Astrocyte of the spinal cord (primary cell): Measurements from ENCODE around the gene LAMA3.

Source experiments
- DNase-seq: peaks from one replicate; pipeline ENCODE4 v3.0.0; 2011; ENCODE audit warnings: low read depth, low spot score
- H3K4me3 ChIP-seq: 2 replicates; pipeline ENCODE4 v1.5.1; 2011; ENCODE audit warnings: low read depth, mild to moderate bottlenecking, low read length, moderate library complexity
- in situ Hi-C: cut with HindIII; loops from 2 replicates; pipeline ENCODE4 v1.10.0; 2017; ENCODE audit warnings: low sequenced_read_pairs
- TF ChIP-seq, protein P1 (sequence below): IDR thresholded peaks from 2 replicates; pipeline ENCODE4 v1.5.1; 2012; ENCODE audit warnings: low read depth, mild to moderate bottlenecking, low read length, inconsistent platforms

Gene LAMA3

DNA sequence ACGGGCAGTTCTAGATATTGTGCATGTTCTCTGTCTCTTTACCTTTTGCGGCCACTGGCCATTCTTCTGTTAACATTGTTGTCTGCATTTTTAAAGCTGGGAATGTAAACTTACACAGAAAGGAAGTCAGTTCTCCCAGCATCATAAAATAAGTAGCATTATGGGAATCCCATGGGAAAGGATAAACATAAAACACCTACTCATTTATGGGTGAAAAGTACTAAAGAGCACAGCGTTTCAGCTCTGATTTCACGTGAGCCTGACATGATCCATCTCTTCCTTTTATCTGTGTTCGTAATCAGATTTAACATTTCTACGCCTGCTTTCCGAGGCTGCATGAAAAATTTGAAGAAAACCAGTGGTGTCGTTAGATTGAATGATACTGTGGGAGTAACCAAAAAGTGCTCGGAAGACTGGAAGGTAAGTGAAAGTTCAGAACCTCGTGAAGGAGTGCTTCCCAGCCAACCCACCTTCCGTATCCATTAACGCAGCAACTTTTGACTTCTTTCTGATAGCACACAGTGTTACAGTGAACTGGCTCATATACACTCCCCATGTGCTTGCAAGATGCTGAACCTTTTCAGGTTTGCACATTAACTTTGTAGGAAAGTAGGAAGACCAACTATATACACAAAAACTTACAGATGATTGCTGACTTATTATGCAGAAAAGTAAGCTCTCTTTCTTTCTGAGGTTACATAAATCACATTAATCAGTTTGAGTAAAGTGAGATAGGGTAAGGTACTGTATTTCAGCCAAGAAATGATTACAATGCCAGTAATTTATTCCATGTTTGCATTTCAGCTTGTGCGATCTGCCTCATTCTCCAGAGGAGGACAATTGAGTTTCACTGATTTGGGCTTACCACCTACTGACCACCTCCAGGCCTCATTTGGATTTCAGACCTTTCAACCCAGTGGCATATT lies 238.8 kb downstream of the LAMA3 start:
- in situ Hi-C loops: no loop called here
- TF ChIP-seq, protein P1, sequence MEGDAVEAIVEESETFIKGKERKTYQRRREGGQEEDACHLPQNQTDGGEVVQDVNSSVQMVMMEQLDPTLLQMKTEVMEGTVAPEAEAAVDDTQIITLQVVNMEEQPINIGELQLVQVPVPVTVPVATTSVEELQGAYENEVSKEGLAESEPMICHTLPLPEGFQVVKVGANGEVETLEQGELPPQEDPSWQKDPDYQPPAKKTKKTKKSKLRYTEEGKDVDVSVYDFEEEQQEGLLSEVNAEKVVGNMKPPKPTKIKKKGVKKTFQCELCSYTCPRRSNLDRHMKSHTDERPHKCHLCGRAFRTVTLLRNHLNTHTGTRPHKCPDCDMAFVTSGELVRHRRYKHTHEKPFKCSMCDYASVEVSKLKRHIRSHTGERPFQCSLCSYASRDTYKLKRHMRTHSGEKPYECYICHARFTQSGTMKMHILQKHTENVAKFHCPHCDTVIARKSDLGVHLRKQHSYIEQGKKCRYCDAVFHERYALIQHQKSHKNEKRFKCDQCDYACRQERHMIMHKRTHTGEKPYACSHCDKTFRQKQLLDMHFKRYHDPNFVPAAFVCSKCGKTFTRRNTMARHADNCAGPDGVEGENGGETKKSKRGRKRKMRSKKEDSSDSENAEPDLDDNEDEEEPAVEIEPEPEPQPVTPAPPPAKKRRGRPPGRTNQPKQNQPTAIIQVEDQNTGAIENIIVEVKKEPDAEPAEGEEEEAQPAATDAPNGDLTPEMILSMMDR: no peak
- DNase-seq: no peak
- H3K4me3 ChIP-seq: no peak overlapping the region

DNA sequence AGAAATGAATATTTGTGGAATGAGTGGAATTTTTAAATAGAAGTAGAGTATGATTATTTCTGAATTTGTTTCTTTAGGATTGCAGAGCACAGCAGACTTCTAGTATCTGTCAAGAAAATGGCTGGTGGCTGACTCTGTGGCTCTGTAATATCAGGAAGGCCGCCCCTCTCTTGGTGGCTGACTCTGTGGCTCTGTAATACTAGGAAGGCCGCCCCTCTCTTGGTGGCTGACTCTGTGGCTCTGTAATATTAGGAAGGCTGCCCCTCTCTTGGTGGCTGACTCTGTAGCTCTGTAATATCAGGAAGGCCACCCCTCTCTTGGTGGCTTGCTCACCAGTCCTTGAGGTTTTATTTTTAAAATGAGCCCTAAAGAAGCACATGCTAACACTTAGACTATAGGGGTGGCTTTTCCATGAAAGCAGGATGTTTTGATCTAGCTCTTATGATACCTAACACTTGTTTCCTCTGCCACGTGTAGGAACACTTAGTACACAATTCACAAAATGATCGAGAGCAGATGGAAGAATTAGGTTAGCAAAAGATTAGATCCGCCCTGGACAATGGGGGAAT lies 240.2 kb downstream of the LAMA3 start:
- no peak for DNase-seq
- H3K4me3 ChIP-seq: no peak overlapping the region
- in situ Hi-C loops: no loop called here
- TF ChIP-seq, protein P1: no peak

DNA sequence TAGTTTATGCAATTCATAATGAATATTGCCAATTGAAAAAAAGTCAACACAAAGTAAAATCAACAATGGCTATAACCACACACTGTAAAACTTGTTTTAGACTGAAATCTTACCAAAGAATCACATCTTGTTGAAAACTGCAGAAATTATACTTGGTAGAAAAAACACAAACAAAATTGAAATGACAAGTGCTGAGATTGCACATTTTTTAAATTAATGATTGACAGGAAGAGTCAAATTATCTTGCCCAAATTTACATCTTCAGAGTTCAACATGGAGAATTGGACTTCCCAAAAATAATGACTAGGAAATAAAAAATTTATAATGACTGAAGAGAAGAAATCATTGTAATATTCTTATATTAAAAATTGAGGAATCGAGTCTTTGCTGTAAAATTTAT lies 240.7 kb downstream of the LAMA3 start:
- no peak overlapping the region for H3K4me3 ChIP-seq
- in situ Hi-C loops: no loop called here
- TF ChIP-seq, protein P1: no peak
- DNase-seq: no peak

DNA sequence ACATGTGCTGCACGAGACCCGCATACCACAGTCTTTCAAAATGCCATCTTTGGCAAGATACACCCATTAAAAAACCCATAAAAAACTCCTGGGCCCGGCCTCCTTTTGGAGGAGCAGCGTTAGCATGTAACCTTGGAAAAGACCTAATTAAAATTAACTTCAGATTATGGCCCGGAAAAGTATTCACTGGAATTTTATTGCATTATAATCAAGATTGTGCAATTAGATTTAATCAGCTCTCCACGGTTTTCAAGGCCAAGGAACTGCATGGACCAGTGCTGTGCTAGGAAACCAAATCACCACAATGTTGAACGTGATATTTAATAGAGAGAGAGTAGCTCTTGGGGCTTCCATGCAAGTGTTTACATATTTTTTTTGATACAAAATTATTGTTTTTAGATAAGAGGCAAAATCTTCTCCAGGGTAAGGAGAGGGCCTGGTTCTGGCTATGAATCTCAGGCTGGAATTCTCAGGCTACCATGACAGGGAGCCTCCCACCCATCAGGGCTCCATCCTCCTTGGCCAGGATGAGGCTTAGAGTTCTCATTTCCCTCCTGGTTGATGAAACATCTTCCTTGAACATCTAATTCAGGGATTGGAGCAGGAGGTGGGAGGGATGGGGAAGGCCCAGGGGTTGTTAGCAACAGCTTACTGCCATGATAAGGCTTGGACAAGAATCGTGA lies 243.3 kb downstream of the LAMA3 start:
- TF ChIP-seq, protein P1: no peak
- in situ Hi-C loops: no loop called here
- DNase-seq: no peak
- no peak overlapping the region for H3K4me3 ChIP-seq

DNA sequence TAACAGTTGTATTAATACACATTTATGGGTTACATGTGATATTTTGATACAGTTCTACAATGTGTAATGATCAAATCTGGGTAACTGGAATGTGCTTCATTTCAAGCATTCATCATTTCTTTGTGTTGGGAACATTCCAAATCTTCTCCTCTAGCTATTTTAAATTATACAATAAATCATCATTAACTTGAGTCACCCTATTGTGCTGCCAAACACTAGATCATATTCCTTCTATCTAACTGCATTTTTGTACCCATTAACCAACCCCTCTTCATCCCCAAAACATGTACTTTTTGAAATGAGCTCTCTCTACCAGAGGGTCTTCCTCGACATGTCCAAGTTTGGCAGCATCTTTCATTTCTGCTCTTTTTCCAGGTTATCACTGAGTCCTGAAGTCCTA lies 244.2 kb downstream of the LAMA3 start:
- no peak overlapping the region for H3K4me3 ChIP-seq
- TF ChIP-seq, protein P1: no peak
- in situ Hi-C loops: no loop called here
- peak; percentile 8 for DNase-seq

DNA sequence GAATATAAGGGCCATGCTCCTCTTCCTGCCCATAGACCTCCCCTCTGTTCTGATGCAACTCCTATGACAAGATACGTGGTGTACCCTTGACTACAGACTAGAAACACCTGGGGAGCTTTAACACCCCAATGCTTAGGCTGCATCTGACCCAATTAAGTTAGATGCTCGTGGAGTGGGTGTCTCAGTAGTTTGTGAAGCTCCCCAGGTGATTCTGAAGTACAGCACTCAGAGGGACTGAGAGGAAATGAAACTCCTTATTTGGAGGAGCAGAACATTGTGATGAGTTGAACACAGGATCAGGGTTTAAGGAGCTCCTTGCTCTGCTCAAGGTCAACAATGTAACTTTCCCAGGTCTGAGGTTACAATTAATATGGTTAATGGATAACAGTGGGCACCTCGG lies 245.0 kb downstream of the LAMA3 start:
- no peak for DNase-seq
- TF ChIP-seq, protein P1: no peak
- in situ Hi-C loops: no loop called here

More for the DNA sequence above, 245.0 kb downstream of the LAMA3 start:
- H3K4me3 ChIP-seq: no peak overlapping the region
